HepG2 (cell line): ENCODE results near the gene JPH2. TPM values are rescaled to one million over a fixed set of nuclear protein-coding genes. Genes with fewer than 3 reads are reported as not detected.

ENCODE experiments used
- ATAC-seq: fragments of 200-7000 bp; cut with Tn5 transposase; 3 replicates; pipeline ENCODE4 v1.9.1; 2020; ENCODE audit warnings: mild to moderate bottlenecking, moderate library complexity
- BruUV-seq: library from RNA; stranded (reverse); fragments of 400-500 nt; replicated peaks from 2 replicates; lab custom pipeline; 2021; lab: Mats Ljungman, UMichigan
- CTCF ChIA-PET: fragments of 300-600 bp; formaldehyde crosslinking; extraction: SDS; loops from one replicate; lab custom pipeline; 2021; ENCODE audit warnings: low total read pairs, inconsistent platforms, low intra/inter-chr PET ratio; lab: Yijun Ruan, JAX
- POLR2A ChIA-PET: fragments of 350-600 bp; sonication (Branson Sonifier 250); formaldehyde crosslinking; loops from one replicate; lab custom pipeline; 2020; ENCODE audit warnings: antibody characterized with exemption, inconsistent platforms; lab: Yijun Ruan, JAX
- DNase-seq: peaks from one replicate; pipeline ENCODE4 v3.0.0-alpha.2; 2015; ENCODE audit warnings: low spot score
- FAIRE-seq: peaks from 3 replicates; lab custom pipeline; 2011; peaks lifted over from hg19 to GRCh38; lab: Jason Lieb, UNC
- H2AFZ ChIP-seq: one replicate; pipeline ENCODE4 v1.6.1; 2011; ENCODE audit warnings: low read length, inconsistent platforms
- H3K27ac ChIP-seq: fragments of 300-600 bp; 3 replicates; pipeline ENCODE4 v1.8.0; 2011; ENCODE audit warnings: mixed run types, mild to moderate bottlenecking, mixed read lengths, low read length, inconsistent platforms; ENCODE audit not compliant: insufficient read depth; ENCODE audit errors: extremely low read length
- H3K27me3 ChIP-seq, 2 experiments: fragments of 200-600 bp in 1 of 2; 2 replicates in 1 of 2; 3 replicates in 1 of 2; pipeline versions ENCODE4 v1.6.0 to v1.8.0; 2011; ENCODE audit warnings: low read length in 2 of 2, mild to moderate bottlenecking in 2 of 2, moderate library complexity in 2 of 2, inconsistent platforms in 1 of 2; ENCODE audit not compliant: insufficient read depth in 2 of 2, control insufficient read depth in 1 of 2
- H3K36me3 ChIP-seq, 2 experiments: fragments of 200-600 bp in 1 of 2; replicated peaks in 1 of 2; 2 replicates in 1 of 2; 3 replicates in 1 of 2; pipeline versions ENCODE4 v1.5.1 to v1.8.0; 2011; ENCODE audit warnings: low read length in 2 of 2, inconsistent platforms in 1 of 2; ENCODE audit not compliant: insufficient read depth in 2 of 2, control insufficient read depth in 1 of 2
- H3K4me1 ChIP-seq: 2 replicates; pipeline ENCODE4 v1.5.1; 2012; ENCODE audit warnings: low read length, inconsistent platforms; ENCODE audit not compliant: insufficient read depth
- H3K4me2 ChIP-seq: 2 replicates; pipeline ENCODE4 v1.6.0; 2011; ENCODE audit warnings: low read depth, low read length, inconsistent platforms
- H3K4me3 ChIP-seq, 3 experiments: fragments of 200-600 bp in 1 of 3; sonication (generic), shearing (Covaris generic) in 1 of 3; replicated peaks in 1 of 3; 2 replicates each; pipeline ENCODE4 v1.5.1; 2011 to 2016; ENCODE audit warnings: low read length in 3 of 3, inconsistent platforms in 2 of 3, low read depth in 2 of 3, mild to moderate bottlenecking in 2 of 3, control low read depth in 1 of 3, mixed read lengths in 1 of 3; ENCODE audit not compliant: insufficient read depth in 1 of 3
- H3K79me2 ChIP-seq: one replicate; pipeline ENCODE4 v1.6.1; 2011; ENCODE audit warnings: low read length, inconsistent platforms; ENCODE audit not compliant: insufficient read depth
- H3K9ac ChIP-seq: 2 replicates; pipeline ENCODE4 v1.6.0; 2011; ENCODE audit warnings: mild to moderate bottlenecking, low read depth, low read length, inconsistent platforms; ENCODE audit not compliant: insufficient read depth
- H3K9me3 ChIP-seq: 2 replicates; pipeline ENCODE4 v1.5.1; 2012; ENCODE audit warnings: mild to moderate bottlenecking, low read length
- H4K20me1 ChIP-seq: 2 replicates; pipeline ENCODE4 v1.6.0; 2011; ENCODE audit warnings: inconsistent platforms, mild to moderate bottlenecking, low read length, moderate library complexity; ENCODE audit not compliant: insufficient read depth
- ARID5B ChIP-seq: IDR thresholded peaks from 2 replicates; pipeline ENCODE4 v1.4.0; 2020; ENCODE audit warnings: mild to moderate bottlenecking, missing genetic modification reagents
- CTCF ChIP-seq: sonication (generic); formaldehyde crosslinking; IDR thresholded peaks from 2 replicates; pipeline ENCODE4 v1.5.0; 2020; ENCODE audit warnings: mild to moderate bottlenecking, missing genetic modification reagents, moderate library complexity
- ETS1 ChIP-seq: sonication (generic); formaldehyde crosslinking; IDR thresholded peaks from 2 replicates; pipeline ENCODE4 v1.4.0; 2020; ENCODE audit warnings: missing genetic modification reagents
- GFI1 ChIP-seq: sonication (generic); formaldehyde crosslinking; IDR thresholded peaks from 2 replicates; pipeline ENCODE4 v1.5.0; 2020; ENCODE audit warnings: missing genetic modification reagents, mild to moderate bottlenecking, borderline replicate concordance
- SMC3 ChIP-seq: IDR thresholded peaks from 2 replicates; pipeline ENCODE4 v1.6.1; 2011; ENCODE audit warnings: low read length, improper control_type of control experiment
- STAG1 ChIP-seq: sonication (generic); formaldehyde crosslinking; IDR thresholded peaks from 2 replicates; pipeline ENCODE4 v1.4.0; 2020; ENCODE audit warnings: missing genetic modification reagents
- XRCC5 ChIP-seq: fragments of 200-400 bp; formaldehyde crosslinking; optimal IDR thresholded peaks from 2 replicates; pipeline ENCODE3; 2017; ENCODE audit warnings: mild to moderate bottlenecking, low read length
- ZNF572 ChIP-seq: sonication (generic); formaldehyde crosslinking; IDR thresholded peaks from 2 replicates; pipeline ENCODE4 v1.5.1; 2020; ENCODE audit warnings: mild to moderate bottlenecking, missing genetic modification reagents
- ZNF747 ChIP-seq: sonication (generic); formaldehyde crosslinking; IDR thresholded peaks from 2 replicates; pipeline ENCODE4 v1.8.1; 2023; ENCODE audit warnings: missing genetic modification reagents, mild to moderate bottlenecking, borderline replicate concordance
- ZSCAN30 ChIP-seq: sonication (generic); formaldehyde crosslinking; IDR thresholded peaks from 2 replicates; pipeline ENCODE4 v1.5.0; 2020; ENCODE audit warnings: mild to moderate bottlenecking, missing genetic modification reagents
- WGBS: methylation state at CpG from one replicate; pipeline ENCODE4 v1.1.6; 2017; ENCODE audit warnings: low lambda C conversion rate; 5-methylcytosine and 5-hydroxymethylcytosine counted together
- in situ Hi-C: cut with HindIII; loops from 2 replicates; pipeline ENCODE4 v1.10.0; 2017; ENCODE audit warnings: low pct_unique_long_range_greater_than_20kb; ENCODE audit not compliant: extremely low pct_ligation_motif_present
- intact Hi-C: fragments of 100-400 bp; cut with micrococcal nuclease; formaldehyde crosslinking; loops from one replicate; pipeline ENCODE4 v1.10.0; 2022; ENCODE audit not compliant: unreplicated experiment
- polyA plus RNA-seq, 8 experiments: library from polyadenylated mRNA; depleted of rRNA in 3 of 8; stranded (reverse) in 7 of 8; unstranded in 1 of 8; fragments of >200 nt; fragmentation: Illumina TruSeq in 4 of 8; extraction: Trizol in 4 of 8; gene quantifications; 2 replicates each; pipeline versions ENCODE4 v1.2.1 to v1.2.3, GENCODE V29; 2011 to 2016; ENCODE audit warnings: low read depth in 4 of 8, missing spikeins in 1 of 8, mixed read lengths in 1 of 8; ENCODE audit not compliant: insufficient read depth in 1 of 8
- total RNA-seq, 5 experiments: library from RNA; depleted of rRNA; stranded (reverse); fragments of >200 nt; fragmentation: Illumina TruSeq; extraction: Trizol; gene quantifications; 2 replicates each; pipeline ENCODE4 v1.2.3, GENCODE V29; 2016; ENCODE audit warnings: low read depth in 1 of 5

JPH2 gene
- total and polyA plus RNA-seq, 2 of the 13 experiments (the other 11 are each of a cell fraction or from before 2014, with no cell fraction given), result 0.42 TPM; not detected in 1

- Histone ChIP-seq H2AFZ (no peak overlapping the region), H3K27ac (no peak overlapping the region), H3K4me3 (no peak overlapping the region), H4K20me1 (no peaks in the 10 kb centered on the region), H3K36me3 (no peaks in the 10 kb centered on the region), H3K9me3 (no peaks in the 10 kb centered on the region), H3K27me3 (peaks cover 1 to 7% of the 10 kb centered on the region in 2 experiments; a peak in 2 of 5 replicates), H3K9ac (no peak overlapping the region), H3K4me2 (no peak overlapping the region)
- BruUV-seq, result no TSS peak
- CTCF ChIA-PET, result interaction anchor here (1.1 to 1.7 kb wide), 2 partner anchors 341 to 343 kb away, joined by 3 to 5 read pairs; no protein-coding TSS in a partner anchor
- in situ Hi-C loops (no loop called here), intact Hi-C loops (no loop called here)
- 2% methylated on average over 2 of the region's 2 CpGs for WGBS
- no peak for ATAC-seq
- no peak for FAIRE-seq
- TF ChIP-seq ZNF747 (CRISPR knock-in tag), result no peak
- TF ChIP-seq GFI1, result 0 out of 2 replicates have a peak, but pooled peaks have one; percentile 11
- TF ChIP-seq, all 625 proteins: peak for 1
- H3K79me2 ChIP-seq, result no peaks in the 10 kb centered on the region
- no peaks in the 10 kb centered on the region for H3K4me1 ChIP-seq
- POLR2A ChIA-PET, result no interaction called here
- no peak for DNase-seq
These were observed 93.8 kb downstream of the JPH2 start for GRCh38 chr20:44093249-44093582.

DNA sequence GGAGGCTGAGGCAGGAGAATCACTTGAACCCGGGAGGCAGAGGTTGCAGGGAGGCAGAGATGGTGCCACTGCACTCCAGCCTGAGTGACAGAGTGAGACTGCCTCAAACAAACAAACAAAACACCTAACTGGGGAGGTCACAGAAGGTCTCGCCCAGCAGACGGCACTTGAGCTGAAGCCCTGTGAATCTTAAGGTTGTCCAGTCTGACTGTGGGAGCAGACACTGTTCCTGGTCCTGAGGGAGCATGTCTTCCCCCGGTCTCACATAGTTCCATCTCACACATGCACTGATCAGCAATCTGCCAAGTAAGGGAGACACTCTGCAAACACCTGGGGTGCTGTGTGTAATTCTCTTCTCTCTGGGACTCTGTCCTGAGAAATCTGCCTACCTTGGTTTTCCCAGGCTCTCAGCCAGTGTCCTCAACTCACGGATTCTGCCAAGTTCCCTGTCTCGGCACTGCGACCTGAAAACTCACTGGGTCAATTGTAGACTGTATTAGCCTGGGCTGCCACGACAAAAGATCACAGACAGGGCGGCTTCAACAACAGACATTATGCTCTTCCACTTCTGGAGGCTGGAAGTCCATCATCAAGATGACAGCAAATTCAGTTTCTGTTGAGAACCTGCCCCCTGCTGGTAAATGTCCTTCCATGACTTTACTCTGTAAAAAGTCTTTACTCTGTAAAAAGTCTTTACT lies 94.3 kb downstream of the JPH2 start:
- no TSS peak for BruUV-seq
- no peak overlapping the region for H2AFZ ChIP-seq
- POLR2A ChIA-PET, result no interaction called here
- H3K27me3 ChIP-seq, result peaks cover 1 to 9% of the 10 kb centered on the region in 2 experiments; a peak in 3 of 5 replicates
- intact Hi-C loops, result no loop called here
- WGBS, result 22% methylated on average over 9 of the region's 9 CpGs
- no peaks in the 10 kb centered on the region for H3K36me3 ChIP-seq
- peak; percentile 52 for ATAC-seq
- no peaks in the 10 kb centered on the region for H3K79me2 ChIP-seq
- no peaks in the 10 kb centered on the region for H4K20me1 ChIP-seq
- in situ Hi-C loops, result no loop called here
- no peak overlapping the region for H3K27ac ChIP-seq
- H3K4me2 ChIP-seq, result no peak overlapping the region
- H3K9me3 ChIP-seq, result no peaks in the 10 kb centered on the region
- peak; percentile 91 for FAIRE-seq
- peak; percentile 27 for DNase-seq
- CTCF ChIA-PET, result interaction anchor here (1.1 to 1.7 kb wide), 2 partner anchors 341 to 343 kb away, joined by 3 to 5 read pairs; no protein-coding TSS in a partner anchor
- H3K9ac ChIP-seq, result no peak overlapping the region
- no peaks in the 10 kb centered on the region for H3K4me1 ChIP-seq
- no peak overlapping the region for H3K4me3 ChIP-seq
- TF ChIP-seq ETS1 (no peak), STAG1 (CRISPR knock-in tag) (peak; percentile 47), ZNF572 (CRISPR knock-in tag) (peak; percentile 28; the same call in 1 of the 2 replicates), ARID5B (CRISPR knock-in tag) (no peak), SMC3 (0 out of 2 replicates have a peak, but pooled peaks have one; percentile 1), CTCF (CRISPR knock-in tag) (peak; percentile 60), ZSCAN30 (CRISPR knock-in tag) (0 out of 2 replicates have a peak, but pooled peaks have one; percentile 30), GFI1 (0 out of 2 replicates have a peak, but pooled peaks have one; percentile 29), XRCC5 (peak; percentile 41)
